Fibroblast of lung (primary cell): Measurements from ENCODE around the gene COPZ2.
A peak's percentile ranks its signal among the peaks of the same experiment; 100 is the strongest.

Source experiments
- EZH2 ChIP-seq: IDR thresholded peaks from 2 replicates; pipeline ENCODE4 v1.5.1; 2012; ENCODE audit warnings: low read length, control low read depth, mild to moderate bottlenecking; ENCODE audit errors: missing control alignments
- TF ChIP-seq, protein P1 (sequence below), 2 donors: IDR thresholded peaks in 1 of 2; conservative IDR thresholded peaks in 1 of 2; 1 replicate in 1 of 2; 2 replicates in 1 of 2; pipeline ENCODE4 v1.5.1; 2011 to 2012; ENCODE audit warnings: low read length in 2 of 2, control low read depth in 1 of 2, inconsistent platforms in 1 of 2, low read depth in 1 of 2, mild to moderate bottlenecking in 1 of 2

DNA sequence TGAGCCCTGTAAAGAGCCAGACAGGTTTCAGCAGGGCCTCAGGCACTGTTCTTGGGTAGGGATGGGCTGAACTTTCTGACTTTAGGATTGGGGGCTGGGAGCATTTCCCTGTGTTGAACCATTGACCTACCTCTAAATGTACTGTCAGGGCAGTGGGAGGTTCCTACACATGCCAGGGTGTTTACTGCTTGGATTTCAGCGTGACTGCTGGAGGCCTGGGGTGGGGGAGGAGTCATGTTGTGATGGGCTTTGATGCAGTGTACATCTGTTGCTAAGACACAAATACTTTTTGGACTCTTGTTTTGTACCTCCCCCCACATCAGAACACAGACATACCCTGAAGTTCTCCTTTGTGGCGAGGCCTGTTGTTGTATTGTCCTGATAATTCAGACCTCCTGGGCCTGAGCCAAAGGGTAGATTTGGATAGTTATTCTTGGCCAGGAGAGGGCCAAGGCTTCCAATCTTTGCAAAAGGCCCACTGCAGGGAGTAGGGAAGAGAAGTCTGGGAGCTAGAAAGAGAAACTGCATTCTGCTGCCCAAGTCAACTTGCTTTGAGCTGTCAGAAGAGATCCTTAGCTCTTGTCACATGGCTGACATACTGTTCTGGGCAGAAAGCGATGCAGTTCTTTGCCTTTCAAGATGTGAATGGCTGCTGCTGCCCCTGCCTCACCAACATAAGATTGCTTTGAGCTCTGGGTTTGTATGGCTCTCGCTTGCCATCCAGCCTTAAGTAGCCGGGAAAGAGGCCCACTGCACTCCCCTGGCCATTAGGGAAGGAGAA, 14.3 kb upstream of the COPZ2 start:
- TF ChIP-seq, protein P1, sequence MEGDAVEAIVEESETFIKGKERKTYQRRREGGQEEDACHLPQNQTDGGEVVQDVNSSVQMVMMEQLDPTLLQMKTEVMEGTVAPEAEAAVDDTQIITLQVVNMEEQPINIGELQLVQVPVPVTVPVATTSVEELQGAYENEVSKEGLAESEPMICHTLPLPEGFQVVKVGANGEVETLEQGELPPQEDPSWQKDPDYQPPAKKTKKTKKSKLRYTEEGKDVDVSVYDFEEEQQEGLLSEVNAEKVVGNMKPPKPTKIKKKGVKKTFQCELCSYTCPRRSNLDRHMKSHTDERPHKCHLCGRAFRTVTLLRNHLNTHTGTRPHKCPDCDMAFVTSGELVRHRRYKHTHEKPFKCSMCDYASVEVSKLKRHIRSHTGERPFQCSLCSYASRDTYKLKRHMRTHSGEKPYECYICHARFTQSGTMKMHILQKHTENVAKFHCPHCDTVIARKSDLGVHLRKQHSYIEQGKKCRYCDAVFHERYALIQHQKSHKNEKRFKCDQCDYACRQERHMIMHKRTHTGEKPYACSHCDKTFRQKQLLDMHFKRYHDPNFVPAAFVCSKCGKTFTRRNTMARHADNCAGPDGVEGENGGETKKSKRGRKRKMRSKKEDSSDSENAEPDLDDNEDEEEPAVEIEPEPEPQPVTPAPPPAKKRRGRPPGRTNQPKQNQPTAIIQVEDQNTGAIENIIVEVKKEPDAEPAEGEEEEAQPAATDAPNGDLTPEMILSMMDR (conservative IDR thresholded peaks at IDR 0.05 in 1 of 2, IDR thresholded peaks at IDR 0.05 in 1 of 2; ENCODE audit: low read depth in 1 of 2, low read length in 2 of 2): peak; percentile 10 to 20
- TF ChIP-seq EZH2: no peak
